K562 (cell line): ENCODE measurements around the gene CDC6. TPM values are rescaled to one million over a fixed set of nuclear protein-coding genes. Genes with fewer than 3 reads are reported as not detected.

Experiments used
- CBX1 ChIP-seq: sonication (generic); IDR thresholded peaks from 2 replicates; pipeline ENCODE4 v1.6.1; 2016; ENCODE audit warnings: antibody characterized with exemption, low read depth, mild to moderate bottlenecking
- CHD2 ChIP-seq: IDR thresholded peaks from 2 replicates; pipeline ENCODE4 v1.6.1; 2011; ENCODE audit warnings: low read depth, low read length
- DIDO1 ChIP-seq: fragments of 450-650 bp; IDR thresholded peaks from 2 replicates; pipeline ENCODE4 v1.6.1; 2016; ENCODE audit warnings: low read depth, missing biosample characterization, missing genetic modification characterization
- DPF2 ChIP-seq: fragments of 450-650 bp; IDR thresholded peaks from 2 replicates; pipeline ENCODE4 v1.6.1; 2016
- FOS ChIP-seq: IDR thresholded peaks from 3 replicates; pipeline ENCODE4 v1.6.1; 2011; ENCODE audit not compliant: insufficient read length; ENCODE audit errors: extremely low read depth
- HDAC3 ChIP-seq: fragments of 450-650 bp; IDR thresholded peaks from 2 replicates; pipeline ENCODE4 v1.6.1; 2018; ENCODE audit warnings: borderline replicate concordance, mild to moderate bottlenecking, moderate library complexity; ENCODE audit not compliant: partially characterized antibody
- NCOA1 ChIP-seq: fragments of 450-650 bp; IDR thresholded peaks from 2 replicates; pipeline ENCODE4 v1.6.1; 2016; ENCODE audit warnings: low read depth
- NCOA2 ChIP-seq, 2 experiments: fragments of 450-650 bp; IDR thresholded peaks; 2 replicates each; pipeline ENCODE4 v1.6.1; 2018; ENCODE audit warnings: mild to moderate bottlenecking in 2 of 2, moderate library complexity in 1 of 2; ENCODE audit not compliant: partially characterized antibody in 2 of 2
- NFE2 ChIP-seq: IDR thresholded peaks from 2 replicates; pipeline ENCODE4 v1.6.1; 2014; ENCODE audit warnings: antibody characterized with exemption, low read depth
- NUFIP1 ChIP-seq: fragments of 450-650 bp; IDR thresholded peaks from 2 replicates; pipeline ENCODE4 v1.6.1; 2018; ENCODE audit not compliant: partially characterized antibody
- RBBP5 ChIP-seq: fragments of 200-600 bp; sonication (generic); IDR thresholded peaks from 2 replicates; pipeline ENCODE4 v1.6.1; 2012; ENCODE audit warnings: borderline replicate concordance, mild to moderate bottlenecking, low read length, control low read depth, inconsistent platforms; ENCODE audit not compliant: insufficient read depth, poor library complexity, severe bottlenecking
- SLC30A9 ChIP-seq: fragments of 250-450 bp; sonication (Bioruptor Pico); IDR thresholded peaks from 2 replicates; pipeline ENCODE4 v1.8.0; 2022; ENCODE audit warnings: mild to moderate bottlenecking, moderate library complexity
- SMARCE1 ChIP-seq: fragments of 450-650 bp; IDR thresholded peaks from 2 replicates; pipeline ENCODE4 v1.7.1; 2016; ENCODE audit warnings: mild to moderate bottlenecking
- TEAD2 ChIP-seq: fragments of 450-650 bp; IDR thresholded peaks from 2 replicates; pipeline ENCODE4 v1.6.1; 2016; ENCODE audit warnings: missing genetic modification characterization, control low read depth, missing compliant biosample characterization
- ZBED1 ChIP-seq: IDR thresholded peaks from 2 replicates; pipeline ENCODE4 v1.6.1; 2014
- ZC3H4 ChIP-seq: sonication (generic); formaldehyde crosslinking; IDR thresholded peaks from 2 replicates; pipeline ENCODE4 v1.9.0; 2021; ENCODE audit warnings: missing genetic modification reagents, borderline replicate concordance
- ZNF134 ChIP-seq: fragments of 250-450 bp; sonication (Bioruptor Pico); conservative IDR thresholded peaks from 2 replicates; pipeline ENCODE4 v1.4.0; 2020
- ZNF174 ChIP-seq: fragments of 250-450 bp; sonication (Bioruptor Pico); IDR thresholded peaks from 2 replicates; pipeline ENCODE4 v1.4.0; 2020; ENCODE audit warnings: mild to moderate bottlenecking
- ZNF197 ChIP-seq: fragments of 200-800 bp; sonication (Bioruptor generic); IDR thresholded peaks from 2 replicates; pipeline ENCODE4 v1.6.1; 2016; ENCODE audit warnings: low read depth, missing genetic modification characterization, missing compliant biosample characterization
- ZNF217 ChIP-seq: sonication (generic); formaldehyde crosslinking; IDR thresholded peaks from 2 replicates; pipeline ENCODE4 v1.8.0; 2022; ENCODE audit warnings: mild to moderate bottlenecking, missing genetic modification reagents
- polyA plus RNA-seq, 8 experiments: library from polyadenylated mRNA; depleted of rRNA in 4 of 8; stranded (reverse) in 5 of 8; unstranded in 3 of 8; fragments of >200 nt; fragmentation: Nextera tagmentation in 2 of 8; fragmentation: Illumina TruSeq in 1 of 8; extraction: Ambion mirVana in 2 of 8; extraction: Trizol in 1 of 8; gene quantifications; 2 replicates each; pipeline versions ENCODE4 v1.2.1 to v1.2.3, GENCODE V29; 2011 to 2014; ENCODE audit warnings: inconsistent platforms in 1 of 8, missing spikeins in 1 of 8
- total RNA-seq, 7 experiments: library from RNA; depleted of rRNA in 6 of 7; stranded (reverse); fragments of >200 nt in 6 of 7; fragmentation: Illumina TruSeq in 2 of 7; extraction: Trizol in 2 of 7; gene quantifications; 2 replicates each; pipeline versions ENCODE4 v1.2.1 to v1.2.3, GENCODE V29; 2011 to 2021; ENCODE audit warnings: low replicate concordance in 1 of 7
- TF ChIP-seq, protein P1 (sequence below): fragments of 450-650 bp; formaldehyde crosslinking; IDR thresholded peaks from 2 replicates; pipeline ENCODE4 v1.4.0; 2020; ENCODE audit warnings: mild to moderate bottlenecking, mixed read lengths
- TF ChIP-seq, protein P2 (sequence below): fragments of 250-450 bp; sonication (Bioruptor Pico); IDR thresholded peaks from 2 replicates; pipeline ENCODE4 v1.6.1; 2021; ENCODE audit warnings: mild to moderate bottlenecking
- TF ChIP-seq, protein P3 (sequence below): fragments of 250-450 bp; sonication (Bioruptor Pico); IDR thresholded peaks from 2 replicates; pipeline ENCODE4 v1.8.0; 2021; ENCODE audit warnings: moderate library complexity, mild to moderate bottlenecking, inconsistent platforms
- TF ChIP-seq, protein P4 (sequence below): fragments of 250-450 bp; sonication (Bioruptor Pico); IDR thresholded peaks from 2 replicates; pipeline ENCODE4 v1.5.0; 2021; ENCODE audit warnings: mild to moderate bottlenecking, borderline replicate concordance
- TF ChIP-seq, protein P5 (sequence below): IDR thresholded peaks from 2 replicates; pipeline ENCODE4 v1.6.1; 2011; ENCODE audit not compliant: insufficient read length; ENCODE audit errors: extremely low read depth

The CDC6 gene
- total and polyA plus RNA-seq, 9 of the 15 experiments (the other 6 are each of a cell fraction or from before 2014, with no cell fraction given) = 29.6 to 141 (median 106) TPM

DNA sequence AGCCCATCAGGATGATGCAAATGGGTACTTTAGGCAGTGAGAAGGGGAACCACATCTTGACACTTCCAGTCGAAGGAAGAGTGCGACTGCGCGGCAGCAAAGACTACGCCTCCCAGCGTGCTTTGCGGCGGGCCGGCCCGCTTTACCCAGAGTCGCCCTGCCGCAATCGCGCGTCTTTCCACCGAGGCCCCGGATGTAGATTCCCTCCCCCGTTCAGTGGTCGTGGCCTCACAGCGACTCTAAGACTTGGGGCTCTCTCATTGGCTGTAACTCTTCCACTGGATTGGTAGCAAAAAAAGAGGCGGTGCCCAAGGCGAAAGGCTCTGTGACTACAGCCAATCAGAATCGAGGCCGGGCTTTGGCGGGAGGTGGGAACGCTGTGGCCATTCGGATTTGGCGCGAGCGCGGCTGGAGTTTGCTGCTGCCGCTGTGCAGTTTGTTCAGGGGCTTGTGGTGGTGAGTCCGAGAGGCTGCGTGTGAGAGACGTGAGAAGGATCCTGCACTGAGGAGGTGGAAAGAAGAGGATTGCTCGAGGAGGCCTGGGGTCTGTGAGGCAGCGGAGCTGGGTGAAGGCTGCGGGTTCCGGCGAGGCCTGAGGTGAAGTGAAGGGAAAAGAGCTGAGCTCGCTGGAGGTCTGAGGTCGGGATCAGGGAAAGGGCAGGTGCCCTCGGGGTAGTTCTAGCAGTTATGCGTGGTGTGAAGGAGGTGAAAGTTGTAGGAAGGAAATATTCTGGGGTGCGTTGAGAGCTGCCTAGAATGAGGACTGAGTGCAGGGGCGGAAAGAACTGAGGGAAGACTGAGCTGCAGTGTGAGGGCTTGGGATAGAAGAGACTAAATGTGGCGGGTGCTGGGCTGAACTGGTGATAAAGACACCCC is at the start of gene CDC6 (continued):
- TF ChIP-seq ZBED1 = peak; percentile 18; the same call in 1 of the 2 replicates
- no peak for TF ChIP-seq TEAD2 (tag)
- TF ChIP-seq, protein P1, sequence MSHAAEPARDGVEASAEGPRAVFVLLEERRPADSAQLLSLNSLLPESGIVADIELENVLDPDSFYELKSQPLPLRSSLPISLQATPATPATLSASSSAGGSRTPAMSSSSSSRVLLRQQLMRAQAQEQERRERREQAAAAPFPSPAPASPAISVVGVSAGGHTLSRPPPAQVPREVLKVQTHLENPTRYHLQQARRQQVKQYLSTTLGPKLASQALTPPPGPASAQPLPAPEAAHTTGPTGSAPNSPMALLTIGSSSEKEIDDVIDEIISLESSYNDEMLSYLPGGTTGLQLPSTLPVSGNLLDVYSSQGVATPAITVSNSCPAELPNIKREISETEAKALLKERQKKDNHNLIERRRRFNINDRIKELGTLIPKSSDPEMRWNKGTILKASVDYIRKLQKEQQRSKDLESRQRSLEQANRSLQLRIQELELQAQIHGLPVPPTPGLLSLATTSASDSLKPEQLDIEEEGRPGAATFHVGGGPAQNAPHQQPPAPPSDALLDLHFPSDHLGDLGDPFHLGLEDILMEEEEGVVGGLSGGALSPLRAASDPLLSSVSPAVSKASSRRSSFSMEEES (CRISPR knock-in tag) = no peak
- TF ChIP-seq, protein P2, sequence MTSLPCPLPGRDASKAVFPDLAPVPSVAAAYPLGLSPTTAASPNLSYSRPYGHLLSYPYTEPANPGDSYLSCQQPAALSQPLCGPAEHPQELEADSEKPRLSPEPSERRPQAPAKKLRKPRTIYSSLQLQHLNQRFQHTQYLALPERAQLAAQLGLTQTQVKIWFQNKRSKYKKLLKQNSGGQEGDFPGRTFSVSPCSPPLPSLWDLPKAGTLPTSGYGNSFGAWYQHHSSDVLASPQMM (CRISPR knock-in tag) = no peak
- peak; percentile 84 for TF ChIP-seq FOS
- no peak for TF ChIP-seq ZC3H4 (CRISPR knock-in tag)
- TF ChIP-seq RBBP5 = peak; percentile 66
- TF ChIP-seq, protein P3, sequence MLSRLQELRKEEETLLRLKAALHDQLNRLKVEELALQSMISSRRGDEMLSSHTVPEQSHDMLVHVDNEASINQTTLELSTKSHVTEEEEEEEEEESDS (CRISPR knock-in tag) = no peak
- TF ChIP-seq SLC30A9 (CRISPR knock-in tag) = no peak
- TF ChIP-seq CBX1 = peak; percentile 78; the same call in 1 of the 2 replicates
- no peak for TF ChIP-seq NFE2
- TF ChIP-seq NCOA1 = peak; percentile 31; the same call in 1 of the 2 replicates
- TF ChIP-seq, protein P4, sequence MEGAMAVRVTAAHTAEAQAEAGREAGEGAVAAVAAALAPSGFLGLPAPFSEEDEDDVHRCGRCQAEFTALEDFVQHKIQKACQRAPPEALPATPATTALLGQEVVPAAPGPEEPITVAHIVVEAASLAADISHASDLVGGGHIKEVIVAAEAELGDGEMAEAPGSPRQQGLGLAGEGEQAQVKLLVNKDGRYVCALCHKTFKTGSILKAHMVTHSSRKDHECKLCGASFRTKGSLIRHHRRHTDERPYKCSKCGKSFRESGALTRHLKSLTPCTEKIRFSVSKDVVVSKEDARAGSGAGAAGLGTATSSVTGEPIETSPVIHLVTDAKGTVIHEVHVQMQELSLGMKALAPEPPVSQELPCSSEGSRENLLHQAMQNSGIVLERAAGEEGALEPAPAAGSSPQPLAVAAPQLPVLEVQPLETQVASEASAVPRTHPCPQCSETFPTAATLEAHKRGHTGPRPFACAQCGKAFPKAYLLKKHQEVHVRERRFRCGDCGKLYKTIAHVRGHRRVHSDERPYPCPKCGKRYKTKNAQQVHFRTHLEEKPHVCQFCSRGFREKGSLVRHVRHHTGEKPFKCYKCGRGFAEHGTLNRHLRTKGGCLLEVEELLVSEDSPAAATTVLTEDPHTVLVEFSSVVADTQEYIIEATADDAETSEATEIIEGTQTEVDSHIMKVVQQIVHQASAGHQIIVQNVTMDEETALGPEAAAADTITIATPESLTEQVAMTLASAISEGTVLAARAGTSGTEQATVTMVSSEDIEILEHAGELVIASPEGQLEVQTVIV (CRISPR knock-in tag) = no peak
- no peak for TF ChIP-seq ZNF217 (CRISPR knock-in tag)
- TF ChIP-seq ZNF134 (CRISPR knock-in tag) = no peak
- TF ChIP-seq NUFIP1 = no peak
- no peak for TF ChIP-seq NCOA2 (IDR thresholded peaks at IDR 0.05; ENCODE audit: partially characterized antibody in 2 of 2)
- TF ChIP-seq ZNF197 (CRISPR knock-in tag) = no peak
- TF ChIP-seq CHD2 = peak; percentile 84
- TF ChIP-seq DIDO1 (tag) = no peak
- TF ChIP-seq ZNF174 (CRISPR knock-in tag) = no peak
- TF ChIP-seq DPF2 = no peak; the same call in 1 of the 2 replicates
- TF ChIP-seq HDAC3 = no peak
- TF ChIP-seq SMARCE1 = no peak
- TF ChIP-seq, protein P5, sequence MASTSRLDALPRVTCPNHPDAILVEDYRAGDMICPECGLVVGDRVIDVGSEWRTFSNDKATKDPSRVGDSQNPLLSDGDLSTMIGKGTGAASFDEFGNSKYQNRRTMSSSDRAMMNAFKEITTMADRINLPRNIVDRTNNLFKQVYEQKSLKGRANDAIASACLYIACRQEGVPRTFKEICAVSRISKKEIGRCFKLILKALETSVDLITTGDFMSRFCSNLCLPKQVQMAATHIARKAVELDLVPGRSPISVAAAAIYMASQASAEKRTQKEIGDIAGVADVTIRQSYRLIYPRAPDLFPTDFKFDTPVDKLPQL = no peak
